Keratinocyte (primary cell): ENCODE results near the gene JAM3. TPM values are rescaled to one million over a fixed set of nuclear protein-coding genes. Genes with fewer than 3 reads are reported as not detected.

ENCODE experiments used
- DNase-seq: peaks from one replicate; pipeline ENCODE4 v3.0.0-alpha.2; 2011; ENCODE audit warnings: low read depth, missing footprints, low spot score
- FAIRE-seq: peaks from 2 replicates; lab custom pipeline; 2011; peaks lifted over from hg19 to GRCh38; lab: Jason Lieb, UNC
- H2AFZ ChIP-seq: 2 replicates; pipeline ENCODE4 v1.6.0; 2012; ENCODE audit warnings: low read length, control low read depth, inconsistent platforms; ENCODE audit not compliant: control insufficient read depth
- H3K27ac ChIP-seq: 2 replicates; pipeline ENCODE4 v1.5.1; 2011; ENCODE audit warnings: low read length; ENCODE audit not compliant: control insufficient read depth, insufficient read depth
- H3K27me3 ChIP-seq: 3 replicates; pipeline ENCODE4 v1.6.0; 2011; ENCODE audit warnings: low read length; ENCODE audit not compliant: control insufficient read depth, insufficient read depth; ENCODE audit errors: extremely low read depth
- H3K36me3 ChIP-seq, 2 experiments: 2 replicates in 1 of 2; 3 replicates in 1 of 2; pipeline ENCODE4 v1.5.1; 2011; ENCODE audit warnings: low read length in 2 of 2, mild to moderate bottlenecking in 1 of 2; ENCODE audit not compliant: control insufficient read depth in 2 of 2, insufficient read depth in 2 of 2; ENCODE audit errors: extremely low read depth in 1 of 2
- H3K4me1 ChIP-seq: 3 replicates; pipeline ENCODE4 v1.5.1; 2011; ENCODE audit warnings: low read length; ENCODE audit not compliant: control insufficient read depth, insufficient read depth; ENCODE audit errors: extremely low read depth
- H3K4me2 ChIP-seq: 3 replicates; pipeline ENCODE4 v1.6.0; 2011; ENCODE audit warnings: low read depth, low read length; ENCODE audit not compliant: control insufficient read depth, insufficient read depth; ENCODE audit errors: extremely low read depth
- H3K4me3 ChIP-seq, 3 experiments: fragments of 200-600 bp in 1 of 3; sonication (generic) in 1 of 3; 2 replicates in 2 of 3; 3 replicates in 1 of 3; pipeline ENCODE4 v1.5.1; 2011 to 2016; ENCODE audit warnings: low read length in 3 of 3, mild to moderate bottlenecking in 3 of 3, control low read depth in 2 of 3, inconsistent platforms in 1 of 3, low read depth in 1 of 3, mixed read lengths in 1 of 3, mixed run types in 1 of 3, moderate library complexity in 1 of 3; ENCODE audit not compliant: control insufficient read depth in 2 of 3, insufficient read depth in 2 of 3; ENCODE audit errors: extremely low read depth in 1 of 3
- H3K79me2 ChIP-seq: 2 replicates; pipeline ENCODE4 v1.6.0; 2012; ENCODE audit warnings: low read length; ENCODE audit not compliant: control insufficient read depth, insufficient read depth
- H3K9ac ChIP-seq: 3 replicates; pipeline ENCODE4 v1.6.0; 2011; ENCODE audit warnings: low read length; ENCODE audit not compliant: control insufficient read depth, insufficient read depth; ENCODE audit errors: extremely low read depth
- H3K9me1 ChIP-seq: 3 replicates; pipeline ENCODE4 v1.6.0; 2011; ENCODE audit warnings: low read length; ENCODE audit not compliant: control insufficient read depth, insufficient read depth; ENCODE audit errors: extremely low read depth
- H3K9me3 ChIP-seq: 2 replicates; pipeline ENCODE4 v1.5.1; 2012; ENCODE audit warnings: low read depth, low read length; ENCODE audit not compliant: control insufficient read depth
- H4K20me1 ChIP-seq: 3 replicates; pipeline ENCODE4 v1.6.0; 2011; ENCODE audit warnings: low read length; ENCODE audit not compliant: control insufficient read depth, insufficient read depth; ENCODE audit errors: extremely low read depth
- CTCF ChIP-seq, 3 experiments: IDR thresholded peaks in 1 of 3; conservative IDR thresholded peaks in 1 of 3; optimal IDR thresholded peaks in 1 of 3; 2 replicates in 2 of 3; 3 replicates in 1 of 3; pipeline versions ENCODE3 to v1.5.1; 2011; ENCODE audit warnings: low read length in 3 of 3, mild to moderate bottlenecking in 3 of 3, moderate library complexity in 2 of 3, control low read depth in 1 of 3, inconsistent platforms in 1 of 3; ENCODE audit not compliant: insufficient read depth in 2 of 3; ENCODE audit errors: extremely low read depth in 1 of 3
- EZH2 ChIP-seq: IDR thresholded peaks from one replicate; pipeline ENCODE4 v1.6.1; 2012; ENCODE audit warnings: inconsistent platforms, mild to moderate bottlenecking, low read length, moderate library complexity
- dilution Hi-C: fragments of 300-500 bp; cut with MboI; formaldehyde crosslinking; loops from one replicate; pipeline ENCODE4 v1.7.0; 2020; ENCODE audit warnings: low sequenced_read_pairs; ENCODE audit not compliant: extremely low pct_ligation_motif_present
- polyA plus RNA-seq, 5 experiments: library from polyadenylated mRNA; depleted of rRNA in 3 of 5; stranded (reverse) in 3 of 5; stranded (forward) in 1 of 5; unstranded in 1 of 5; fragments of >200 nt; gene quantifications; 1 replicate in 1 of 5; 2 replicates in 3 of 5; 3 replicates in 1 of 5; pipeline versions ENCODE4 v1.2.1 to v1.2.3, GENCODE V29; 2011 to 2012; ENCODE audit warnings: missing spikeins in 2 of 5, low read depth in 1 of 5, low replicate concordance in 1 of 5

JAM3 gene
- polyA plus RNA-seq, 1 donor (not counting 4 experiments of a cell fraction or from before 2014, with no cell fraction given), result 11.4 TPM

- H3K9ac ChIP-seq, result no peak overlapping the region
- H3K9me1 ChIP-seq, result no peaks in the 10 kb centered on the region
- no peaks in the 10 kb centered on the region for H3K9me3 ChIP-seq
- dilution Hi-C loops, result no loop called here
- H3K4me1 ChIP-seq, result peaks cover 47% of the 10 kb centered on the region
- H2AFZ ChIP-seq, result no peak overlapping the region
- no peaks in the 10 kb centered on the region for H3K36me3 ChIP-seq
- no peak overlapping the region for H3K4me2 ChIP-seq
- no peak for TF ChIP-seq CTCF (optimal IDR thresholded peaks at IDR 0.05 in 1 of 3, IDR thresholded peaks at IDR 0.05 in 1 of 3, conservative IDR thresholded peaks at IDR 0.05 in 1 of 3; ENCODE audit: extremely low read depth in 1 of 3, insufficient read depth in 2 of 3, low read length in 3 of 3)
- H3K79me2 ChIP-seq, result no peaks in the 10 kb centered on the region
- no peaks in the 10 kb centered on the region for H3K27me3 ChIP-seq
- FAIRE-seq, result no peak
- no peak overlapping the region for H3K4me3 ChIP-seq
- H3K27ac ChIP-seq, result no peak overlapping the region
- no peak for DNase-seq
- no peaks in the 10 kb centered on the region for H4K20me1 ChIP-seq
These were observed 24.2 kb upstream of the JAM3 start for GRCh38 chr11:134044514-134045284.

GRCh38 chr11:134045799-134046635, 22.9 kb upstream of the JAM3 start:
- H3K27ac ChIP-seq, result peak overlapping the region; percentile 59

More at GRCh38 chr11:134045799-134046635, 22.9 kb upstream of the JAM3 start:
- Histone ChIP-seq H4K20me1 (no peaks in the 10 kb centered on the region), H3K9me3 (no peaks in the 10 kb centered on the region), H3K9me1 (no peaks in the 10 kb centered on the region), H3K4me2 (peak overlapping the region; percentile 78), H3K4me3 (peak overlapping the region in 1 of 3 experiments; percentile 43), H3K9ac (peak overlapping the region; percentile 50), H3K79me2 (no peaks in the 10 kb centered on the region), H3K36me3 (no peaks in the 10 kb centered on the region), H2AFZ (peak overlapping the region; percentile 67), H3K4me1 (peaks cover 43% of the 10 kb centered on the region), H3K27me3 (no peaks in the 10 kb centered on the region)
- dilution Hi-C loops, result no loop called here
- peak; percentile 75 to 95 (median 93) for TF ChIP-seq CTCF (optimal IDR thresholded peaks at IDR 0.05 in 1 of 3, IDR thresholded peaks at IDR 0.05 in 1 of 3, conservative IDR thresholded peaks at IDR 0.05 in 1 of 3; ENCODE audit: extremely low read depth in 1 of 3, insufficient read depth in 2 of 3, low read length in 3 of 3)
- no peak for TF ChIP-seq EZH2
- peak; percentile 63 for FAIRE-seq
- peak; percentile 23 for DNase-seq
